Measurements from ENCODE around the gene MAF. TPM values are rescaled to one million over a fixed set of nuclear protein-coding genes. Genes with fewer than 3 reads are reported as not detected.

Gene MAF
- total RNA-seq, 1 donor from 2014 or later, result 14.5 TPM

- no peaks in the 10 kb centered on the region for H3K9me3 Mint-ChIP-seq (ENCODE audit: low read depth)
- H3K4me3 Mint-ChIP-seq (ENCODE audit: unreplicated experiment), result no peak overlapping the region
- TF ChIP-seq, protein P1, sequence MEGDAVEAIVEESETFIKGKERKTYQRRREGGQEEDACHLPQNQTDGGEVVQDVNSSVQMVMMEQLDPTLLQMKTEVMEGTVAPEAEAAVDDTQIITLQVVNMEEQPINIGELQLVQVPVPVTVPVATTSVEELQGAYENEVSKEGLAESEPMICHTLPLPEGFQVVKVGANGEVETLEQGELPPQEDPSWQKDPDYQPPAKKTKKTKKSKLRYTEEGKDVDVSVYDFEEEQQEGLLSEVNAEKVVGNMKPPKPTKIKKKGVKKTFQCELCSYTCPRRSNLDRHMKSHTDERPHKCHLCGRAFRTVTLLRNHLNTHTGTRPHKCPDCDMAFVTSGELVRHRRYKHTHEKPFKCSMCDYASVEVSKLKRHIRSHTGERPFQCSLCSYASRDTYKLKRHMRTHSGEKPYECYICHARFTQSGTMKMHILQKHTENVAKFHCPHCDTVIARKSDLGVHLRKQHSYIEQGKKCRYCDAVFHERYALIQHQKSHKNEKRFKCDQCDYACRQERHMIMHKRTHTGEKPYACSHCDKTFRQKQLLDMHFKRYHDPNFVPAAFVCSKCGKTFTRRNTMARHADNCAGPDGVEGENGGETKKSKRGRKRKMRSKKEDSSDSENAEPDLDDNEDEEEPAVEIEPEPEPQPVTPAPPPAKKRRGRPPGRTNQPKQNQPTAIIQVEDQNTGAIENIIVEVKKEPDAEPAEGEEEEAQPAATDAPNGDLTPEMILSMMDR (IDR thresholded peaks at IDR 0.05), result no peak
- H3K27ac Mint-ChIP-seq (ENCODE audit: unreplicated experiment), result no peak overlapping the region
- DNase-seq (ENCODE audit: low spot score), result no peak
- H3K4me1 Mint-ChIP-seq (ENCODE audit: low read depth), result peaks cover 32% of the 10 kb centered on the region
- H3K36me3 Mint-ChIP-seq (ENCODE audit: low read depth), result no peaks in the 10 kb centered on the region
- H3K27me3 Mint-ChIP-seq (ENCODE audit: low read depth), result no peaks in the 10 kb centered on the region
These were observed 6.8 kb downstream of the MAF start for GRCh38 chr16:79593754-79594153.

DNA sequence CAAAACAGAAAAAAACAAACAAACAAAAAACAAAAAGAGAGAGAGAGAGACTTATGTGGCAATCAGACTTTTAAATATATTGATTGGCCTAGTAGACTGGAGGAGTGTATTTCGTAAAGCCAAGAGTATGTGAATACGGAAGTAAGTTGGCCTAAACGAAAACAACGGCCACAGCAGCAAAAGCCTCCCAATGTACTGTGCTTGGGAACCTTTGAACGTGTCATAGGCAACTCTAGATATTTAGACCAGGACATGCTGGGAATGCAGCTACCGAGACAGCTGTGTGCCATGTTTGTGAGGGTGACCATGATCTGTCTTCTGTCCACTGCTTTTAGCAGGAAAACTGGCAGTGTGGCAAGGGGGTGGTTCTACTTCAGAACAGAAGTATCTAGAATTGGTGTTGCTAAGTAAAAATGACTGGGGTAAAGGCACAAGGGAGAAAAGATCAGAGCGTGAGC lies 7.4 kb downstream of the MAF start:
- no peak overlapping the region for H3K4me3 Mint-ChIP-seq (ENCODE audit: unreplicated experiment)
- peaks cover 25% of the 10 kb centered on the region for H3K4me1 Mint-ChIP-seq (ENCODE audit: low read depth)
- H3K36me3 Mint-ChIP-seq (ENCODE audit: low read depth), result no peaks in the 10 kb centered on the region
- H3K9me3 Mint-ChIP-seq (ENCODE audit: low read depth), result no peaks in the 10 kb centered on the region
- H3K27me3 Mint-ChIP-seq (ENCODE audit: low read depth), result no peaks in the 10 kb centered on the region
- peak overlapping the region; percentile 30 for H3K27ac Mint-ChIP-seq (ENCODE audit: unreplicated experiment)
- DNase-seq (ENCODE audit: low spot score), result no peak
- TF ChIP-seq, protein P1 (IDR thresholded peaks at IDR 0.05), result no peak

- peaks cover 17% of the 10 kb centered on the region for H3K4me1 Mint-ChIP-seq (ENCODE audit: low read depth)
- no peaks in the 10 kb centered on the region for H3K9me3 Mint-ChIP-seq (ENCODE audit: low read depth)
- no peaks in the 10 kb centered on the region for H3K36me3 Mint-ChIP-seq (ENCODE audit: low read depth)
- TF ChIP-seq, protein P1 (IDR thresholded peaks at IDR 0.05), result no peak
- H3K27me3 Mint-ChIP-seq (ENCODE audit: low read depth), result no peaks in the 10 kb centered on the region
- no peak overlapping the region for H3K27ac Mint-ChIP-seq (ENCODE audit: unreplicated experiment)
- H3K4me3 Mint-ChIP-seq (ENCODE audit: unreplicated experiment), result no peak overlapping the region
- no peak for DNase-seq (ENCODE audit: low spot score)
These were observed 8.4 kb downstream of the MAF start for GRCh38 chr16:79592186-79592585.

DNA sequence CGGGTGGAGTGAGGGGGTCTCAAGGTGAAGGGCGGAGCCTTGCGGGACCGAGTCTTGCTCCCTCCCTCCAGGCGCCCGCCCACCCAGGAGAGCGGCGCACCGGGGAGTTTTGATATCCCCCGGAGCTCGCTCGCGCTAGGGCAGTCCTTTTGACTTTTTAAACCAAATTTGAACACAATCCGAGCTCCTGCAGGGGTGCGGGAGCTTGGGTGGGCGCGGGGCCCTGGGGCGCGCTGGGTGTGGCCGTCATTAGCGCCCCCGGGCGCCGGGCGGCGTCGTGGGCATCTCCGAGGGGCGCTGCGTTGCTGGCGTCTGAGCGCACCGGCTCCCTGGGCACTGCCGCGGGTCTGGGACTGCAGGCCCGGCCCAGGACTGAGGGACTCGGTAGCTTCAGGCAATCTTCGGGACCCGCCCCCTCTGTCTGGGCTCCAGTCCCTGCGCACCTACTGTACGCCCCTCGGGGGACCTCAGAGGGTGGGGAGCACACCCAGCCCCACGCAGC lies 10.9 kb downstream of the MAF start:
- Mint-ChIP-seq H3K4me3 (ENCODE audit: unreplicated experiment) (peak overlapping the region; percentile 37), H3K36me3 (ENCODE audit: low read depth) (no peaks in the 10 kb centered on the region), H3K9me3 (ENCODE audit: low read depth) (no peaks in the 10 kb centered on the region), H3K27ac (ENCODE audit: unreplicated experiment) (no peak overlapping the region), H3K4me1 (ENCODE audit: low read depth) (no peaks in the 10 kb centered on the region), H3K27me3 (ENCODE audit: low read depth) (no peaks in the 10 kb centered on the region)
- TF ChIP-seq, protein P1 (IDR thresholded peaks at IDR 0.05), result no peak
- no peak for DNase-seq (ENCODE audit: low spot score)

DNA sequence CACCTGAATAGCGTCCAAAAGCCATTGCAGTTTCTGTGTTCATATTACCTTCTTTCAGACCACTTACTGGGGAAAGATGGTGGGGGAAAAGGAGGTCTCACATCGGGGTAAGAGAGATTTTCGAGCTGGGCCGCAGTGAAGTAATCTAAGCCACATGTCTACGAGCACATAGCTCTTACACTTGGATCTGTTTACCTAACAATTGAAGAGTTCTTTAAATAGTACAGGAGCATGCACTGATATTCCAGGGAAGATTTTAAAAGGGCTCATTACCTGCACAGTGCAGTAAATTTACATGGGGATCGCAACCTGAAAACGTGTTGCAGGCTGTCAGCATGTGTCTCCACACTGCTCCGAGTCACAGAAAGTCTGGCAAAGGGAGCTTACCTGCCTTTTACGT lies 12.6 kb downstream of the MAF start:
- no peaks in the 10 kb centered on the region for H3K36me3 Mint-ChIP-seq (ENCODE audit: low read depth)
- H3K4me1 Mint-ChIP-seq (ENCODE audit: low read depth), result no peaks in the 10 kb centered on the region
- TF ChIP-seq, protein P1 (IDR thresholded peaks at IDR 0.05), result no peak
- H3K27me3 Mint-ChIP-seq (ENCODE audit: low read depth), result no peaks in the 10 kb centered on the region
- H3K27ac Mint-ChIP-seq (ENCODE audit: unreplicated experiment), result no peak overlapping the region
- H3K9me3 Mint-ChIP-seq (ENCODE audit: low read depth), result no peaks in the 10 kb centered on the region
- no peak for DNase-seq (ENCODE audit: low spot score)
- no peak overlapping the region for H3K4me3 Mint-ChIP-seq (ENCODE audit: unreplicated experiment)
